GM10266 (cell line): ENCODE results near the gene WDR4.

Experiments
- DNase-seq: peaks from one replicate; pipeline ENCODE4 v3.0.0; 2012; ENCODE audit errors: extremely low spot score
- TF ChIP-seq, protein P1 (sequence below): IDR thresholded peaks from 2 replicates; pipeline ENCODE4 v1.5.1; 2012; ENCODE audit warnings: mild to moderate bottlenecking, low read depth; ENCODE audit not compliant: control insufficient read depth, insufficient read depth; ENCODE audit errors: missing control alignments

WDR4 gene

DNA sequence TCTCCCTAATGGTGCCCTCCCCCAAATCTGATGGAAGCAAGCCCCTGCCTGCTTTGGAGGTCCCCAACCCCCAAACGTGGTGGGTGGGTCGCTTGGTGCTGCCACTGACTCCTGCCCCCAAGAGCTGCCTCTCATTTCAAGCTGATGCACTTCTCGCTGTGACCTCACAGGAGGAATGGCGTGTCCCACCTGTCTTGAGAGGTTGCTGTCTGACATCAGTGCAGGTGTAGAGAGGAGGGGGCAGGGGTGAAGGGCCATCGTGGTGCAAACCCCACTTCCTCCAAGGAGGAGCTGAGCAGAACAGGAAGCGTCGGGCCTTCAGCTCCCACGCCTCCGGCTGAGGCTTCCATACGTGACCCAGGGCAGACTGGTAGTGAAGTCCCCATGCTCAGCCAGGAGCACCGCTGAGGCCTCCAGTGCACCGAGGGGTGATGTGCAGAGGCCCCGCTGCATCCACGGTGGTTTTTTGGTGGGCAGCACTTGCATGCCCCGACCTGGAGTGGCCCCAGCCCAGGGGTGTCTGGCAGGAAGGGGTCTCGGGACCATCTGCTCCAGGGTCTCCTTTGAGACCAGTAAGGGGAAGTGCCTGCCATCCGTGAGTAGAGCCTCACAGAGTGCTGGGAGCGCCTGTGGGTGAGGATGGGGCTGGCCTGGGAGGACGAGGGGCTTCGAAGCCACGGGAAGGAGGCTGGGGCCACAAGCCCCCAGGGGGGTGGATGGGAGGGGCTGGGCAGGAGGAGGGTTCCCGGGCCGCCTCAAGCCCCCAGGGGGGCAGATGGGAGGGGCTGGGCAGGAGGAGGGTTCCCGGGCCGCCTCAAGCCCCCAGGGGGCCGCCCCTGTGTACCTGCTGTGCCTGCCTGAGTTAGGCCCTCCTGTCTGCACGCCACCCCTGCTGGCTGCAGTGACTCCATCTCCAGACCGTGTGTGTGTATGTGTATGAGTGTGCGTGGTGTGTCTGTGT lies 39.8 kb downstream of the WDR4 start:
- TF ChIP-seq, protein P1, sequence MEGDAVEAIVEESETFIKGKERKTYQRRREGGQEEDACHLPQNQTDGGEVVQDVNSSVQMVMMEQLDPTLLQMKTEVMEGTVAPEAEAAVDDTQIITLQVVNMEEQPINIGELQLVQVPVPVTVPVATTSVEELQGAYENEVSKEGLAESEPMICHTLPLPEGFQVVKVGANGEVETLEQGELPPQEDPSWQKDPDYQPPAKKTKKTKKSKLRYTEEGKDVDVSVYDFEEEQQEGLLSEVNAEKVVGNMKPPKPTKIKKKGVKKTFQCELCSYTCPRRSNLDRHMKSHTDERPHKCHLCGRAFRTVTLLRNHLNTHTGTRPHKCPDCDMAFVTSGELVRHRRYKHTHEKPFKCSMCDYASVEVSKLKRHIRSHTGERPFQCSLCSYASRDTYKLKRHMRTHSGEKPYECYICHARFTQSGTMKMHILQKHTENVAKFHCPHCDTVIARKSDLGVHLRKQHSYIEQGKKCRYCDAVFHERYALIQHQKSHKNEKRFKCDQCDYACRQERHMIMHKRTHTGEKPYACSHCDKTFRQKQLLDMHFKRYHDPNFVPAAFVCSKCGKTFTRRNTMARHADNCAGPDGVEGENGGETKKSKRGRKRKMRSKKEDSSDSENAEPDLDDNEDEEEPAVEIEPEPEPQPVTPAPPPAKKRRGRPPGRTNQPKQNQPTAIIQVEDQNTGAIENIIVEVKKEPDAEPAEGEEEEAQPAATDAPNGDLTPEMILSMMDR = no peak
- DNase-seq = peak; percentile 41

- DNase-seq = peak; percentile 14
These were observed 41.1 kb downstream of the WDR4 start for GRCh38 chr21:42838212-42838690.

GRCh38 chr21:42837421-42838211 lies 41.7 kb downstream of the WDR4 start:
- peak; percentile 22 for DNase-seq
- TF ChIP-seq, protein P1 = no peak

- peak; percentile 22 for DNase-seq
- TF ChIP-seq, protein P1 = no peak
These were observed 42.5 kb downstream of the WDR4 start for GRCh38 chr21:42836767-42837301.

GRCh38 chr21:42836402-42836666 lies 43.0 kb downstream of the WDR4 start:
- DNase-seq = no peak
- TF ChIP-seq, protein P1 = no peak

GRCh38 chr21:42835611-42836401 lies 43.5 kb downstream of the WDR4 start:
- TF ChIP-seq, protein P1 = no peak
- DNase-seq = no peak

DNA sequence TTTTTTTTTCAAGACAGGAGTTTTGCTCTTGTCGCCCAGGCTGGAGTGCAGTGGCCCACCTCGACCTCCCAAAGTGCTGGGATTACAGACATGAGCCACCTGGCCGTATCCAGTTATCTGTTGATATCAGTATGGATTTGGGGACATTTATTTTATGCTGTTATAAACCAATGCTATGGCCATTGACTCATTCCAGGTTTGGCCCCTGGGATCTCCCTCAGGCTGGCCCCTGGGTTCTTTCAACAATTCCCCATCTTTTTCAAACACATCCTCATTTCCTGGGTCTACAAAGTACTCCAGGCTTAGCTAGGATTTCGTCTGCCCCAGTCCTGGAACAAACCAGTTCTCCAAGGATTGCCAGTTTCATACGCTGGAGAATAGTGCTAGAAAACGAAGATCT lies 44.1 kb downstream of the WDR4 start:
- TF ChIP-seq, protein P1 = no peak
- DNase-seq = no peak
